Transverse colon (tissue), 3 donors: ENCODE data around the gene CD47.

Experiments
- POLR2A ChIP-seq: fragments of 450-650 bp; IDR thresholded peaks from one replicate; pipeline ENCODE4 v1.6.1; 2016; ENCODE audit warnings: antibody characterized with exemption, mild to moderate bottlenecking, moderate library complexity
- TF ChIP-seq, protein P1 (sequence below), 5 experiments: fragments of 200-600 bp in 3 of 5; fragments of 450-650 bp in 2 of 5; sonication (generic) in 3 of 5; IDR thresholded peaks; 1 replicate in 2 of 5; 2 replicates in 3 of 5; pipeline ENCODE4 v1.5.1; 2016 to 2017; ENCODE audit warnings: antibody characterized with exemption in 5 of 5, inconsistent platforms in 3 of 5, mild to moderate bottlenecking in 2 of 5, moderate library complexity in 1 of 5

DNA sequence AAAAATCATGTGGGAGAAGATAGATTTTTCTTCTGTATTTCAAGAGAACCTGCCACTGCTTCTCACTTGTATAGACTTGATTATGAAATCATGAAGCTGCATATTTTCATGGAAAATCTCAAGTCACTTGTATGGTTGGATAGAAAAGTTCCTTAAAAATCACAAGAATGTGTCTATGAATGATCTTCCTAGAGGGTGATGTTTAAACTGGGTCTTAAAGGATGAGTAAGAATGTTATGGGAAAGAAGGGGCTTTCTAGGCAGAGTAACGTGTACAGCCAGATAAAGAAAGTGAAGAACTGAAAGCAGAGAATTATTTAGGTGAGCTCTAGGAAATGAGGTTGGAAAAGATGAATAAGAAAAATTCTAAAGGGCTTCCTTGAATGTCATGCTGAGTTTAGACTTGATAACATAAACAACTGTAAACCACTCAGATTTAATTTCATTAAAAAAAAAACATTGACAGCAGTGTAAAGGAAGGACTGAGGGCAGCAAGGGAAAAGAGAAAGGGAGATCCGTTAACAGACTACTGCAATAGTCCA lies 5.0 kb downstream of the CD47 start:
- TF ChIP-seq, protein P1, sequence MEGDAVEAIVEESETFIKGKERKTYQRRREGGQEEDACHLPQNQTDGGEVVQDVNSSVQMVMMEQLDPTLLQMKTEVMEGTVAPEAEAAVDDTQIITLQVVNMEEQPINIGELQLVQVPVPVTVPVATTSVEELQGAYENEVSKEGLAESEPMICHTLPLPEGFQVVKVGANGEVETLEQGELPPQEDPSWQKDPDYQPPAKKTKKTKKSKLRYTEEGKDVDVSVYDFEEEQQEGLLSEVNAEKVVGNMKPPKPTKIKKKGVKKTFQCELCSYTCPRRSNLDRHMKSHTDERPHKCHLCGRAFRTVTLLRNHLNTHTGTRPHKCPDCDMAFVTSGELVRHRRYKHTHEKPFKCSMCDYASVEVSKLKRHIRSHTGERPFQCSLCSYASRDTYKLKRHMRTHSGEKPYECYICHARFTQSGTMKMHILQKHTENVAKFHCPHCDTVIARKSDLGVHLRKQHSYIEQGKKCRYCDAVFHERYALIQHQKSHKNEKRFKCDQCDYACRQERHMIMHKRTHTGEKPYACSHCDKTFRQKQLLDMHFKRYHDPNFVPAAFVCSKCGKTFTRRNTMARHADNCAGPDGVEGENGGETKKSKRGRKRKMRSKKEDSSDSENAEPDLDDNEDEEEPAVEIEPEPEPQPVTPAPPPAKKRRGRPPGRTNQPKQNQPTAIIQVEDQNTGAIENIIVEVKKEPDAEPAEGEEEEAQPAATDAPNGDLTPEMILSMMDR (IDR thresholded peaks at IDR 0.05) = no peak
- TF ChIP-seq POLR2A = no peak
